Frontal cortex (tissue), 4 donors: Measurements from ENCODE around the gene CACNA1I. TPM values are rescaled to one million over a fixed set of nuclear protein-coding genes. Genes with fewer than 3 reads are reported as not detected.

Source experiments
- DNase-seq, 2 donors: peaks; one replicate each; pipeline ENCODE4 v3.0.0; 2012; ENCODE audit warnings: low spot score in 2 of 2
- FAIRE-seq: peaks from 2 replicates; lab custom pipeline; 2012; peaks lifted over from hg19 to GRCh38; lab: Jason Lieb, UNC
- total RNA-seq: library from RNA; depleted of rRNA; stranded (reverse); fragments of >200 nt; gene quantifications from one replicate; pipeline ENCODE4 v1.2.3, GENCODE V29; 2014
- donor health status: control.
- donor health status: control.
- donor health status: control.

The CACNA1I gene
- total RNA-seq, 1 donor from 2014 or later, result 5.3 TPM

GRCh38 chr22:39593066-39593930 lies 22.7 kb downstream of the CACNA1I start:
- no peak for FAIRE-seq

GRCh38 chr22:39593931-39594285 lies 23.4 kb downstream of the CACNA1I start:
- DNase-seq (no peak), FAIRE-seq (no peak)

More at GRCh38 chr22:39593066-39593930, 22.7 kb downstream of the CACNA1I start:
- no peak for DNase-seq

- FAIRE-seq (no peak), DNase-seq (no peak)
These were observed 23.9 kb downstream of the CACNA1I start for GRCh38 chr22:39594411-39594810.

- FAIRE-seq, result no peak
- DNase-seq, result no peak
These were observed 25.1 kb downstream of the CACNA1I start for GRCh38 chr22:39595622-39596172.

GRCh38 chr22:39596601-39597000 lies 26.0 kb downstream of the CACNA1I start:
- DNase-seq (no peak), FAIRE-seq (no peak)

GRCh38 chr22:39597236-39597869 lies 26.8 kb downstream of the CACNA1I start:
- no peak for DNase-seq
- FAIRE-seq, result no peak

GRCh38 chr22:39598017-39598965 lies 27.7 kb downstream of the CACNA1I start:
- FAIRE-seq (no peak), DNase-seq (no peak)

GRCh38 chr22:39600491-39601179 lies 30.1 kb downstream of the CACNA1I start:
- FAIRE-seq, result no peak
- no peak for DNase-seq

- FAIRE-seq, result no peak
- DNase-seq, result no peak
These were observed 30.6 kb downstream of the CACNA1I start for GRCh38 chr22:39601180-39601535.

- FAIRE-seq, result no peak
- DNase-seq, result no peak
These were observed 32.8 kb downstream of the CACNA1I start for GRCh38 chr22:39603345-39603744.

- DNase-seq, result no peak
These were observed 39.7 kb downstream of the CACNA1I start for GRCh38 chr22:39610246-39610645.

GRCh38 chr22:39610766-39611165 lies 40.2 kb downstream of the CACNA1I start:
- FAIRE-seq (no peak), DNase-seq (no peak)

More at GRCh38 chr22:39610246-39610645, 39.7 kb downstream of the CACNA1I start:
- no peak for FAIRE-seq

GRCh38 chr22:39611360-39611759 lies 40.8 kb downstream of the CACNA1I start:
- FAIRE-seq (no peak), DNase-seq (no peak)

GRCh38 chr22:39612811-39613548 lies 42.4 kb downstream of the CACNA1I start:
- DNase-seq (no peak), FAIRE-seq (no peak)

- DNase-seq (no peak), FAIRE-seq (no peak)
These were observed 43.0 kb downstream of the CACNA1I start for GRCh38 chr22:39613549-39613921.

GRCh38 chr22:39614442-39614841 lies 43.9 kb downstream of the CACNA1I start:
- FAIRE-seq (no peak), DNase-seq (no peak)

- FAIRE-seq (no peak), DNase-seq (no peak)
These were observed 45.5 kb downstream of the CACNA1I start for GRCh38 chr22:39616051-39616450.

GRCh38 chr22:39616781-39617180 lies 46.2 kb downstream of the CACNA1I start:
- no peak for FAIRE-seq
- no peak for DNase-seq

GRCh38 chr22:39617342-39617741 lies 46.8 kb downstream of the CACNA1I start:
- no peak for DNase-seq
- FAIRE-seq, result no peak
